GM12878 (cell line): ENCODE data around the gene INPP4B.

Experiments
- ATF7 ChIP-seq: fragments of 450-650 bp; IDR thresholded peaks from 2 replicates; pipeline ENCODE4 v1.6.1; 2016; ENCODE audit warnings: low read depth, mild to moderate bottlenecking
- CTCF ChIP-seq, 3 experiments: IDR thresholded peaks in 2 of 3; conservative IDR thresholded peaks in 1 of 3; 2 replicates each; pipeline ENCODE4 v1.5.1; 2011; ENCODE audit warnings: low read depth in 3 of 3, low read length in 3 of 3, mild to moderate bottlenecking in 3 of 3, control low read depth in 2 of 3, moderate library complexity in 2 of 3, inconsistent platforms in 1 of 3, mixed read lengths in 1 of 3; ENCODE audit not compliant: control insufficient read depth in 2 of 3, insufficient read depth in 1 of 3; ENCODE audit errors: extremely low read depth in 1 of 3
- E4F1 ChIP-seq: fragments of 450-650 bp; IDR thresholded peaks from 2 replicates; pipeline ENCODE4 v1.6.1; 2018; ENCODE audit warnings: borderline replicate concordance, mild to moderate bottlenecking; ENCODE audit not compliant: partially characterized antibody
- ELK1 ChIP-seq: IDR thresholded peaks from 2 replicates; pipeline ENCODE4 v1.6.1; 2012; ENCODE audit warnings: low read depth, low read length, improper control_type of control experiment
- IRF3 ChIP-seq: fragments of 450-650 bp; IDR thresholded peaks from 2 replicates; pipeline ENCODE4 v1.6.1; 2014; ENCODE audit warnings: mild to moderate bottlenecking
- MAX ChIP-seq: IDR thresholded peaks from 2 replicates; pipeline ENCODE4 v1.6.1; 2012; ENCODE audit warnings: low read depth, low read length, improper control_type of control experiment
- POLR2A ChIP-seq: IDR thresholded peaks from 2 replicates; pipeline ENCODE4 v1.6.1; 2011; ENCODE audit warnings: low read depth, mild to moderate bottlenecking, low read length
- POLR2AphosphoS2 ChIP-seq: IDR thresholded peaks from 2 replicates; pipeline ENCODE4 v1.6.1; 2011; ENCODE audit warnings: low read depth, mild to moderate bottlenecking, low read length, improper control_type of control experiment, moderate library complexity
- SIN3A ChIP-seq: IDR thresholded peaks from 2 replicates; pipeline ENCODE4 v1.6.1; 2012; ENCODE audit warnings: low read depth, low read length, improper control_type of control experiment
- SPI1 ChIP-seq: IDR thresholded peaks from 2 replicates; pipeline ENCODE4 v1.6.1; 2011; ENCODE audit warnings: low read depth, mild to moderate bottlenecking, low read length, moderate library complexity, borderline replicate concordance; ENCODE audit not compliant: insufficient read depth
- YY1 ChIP-seq: IDR thresholded peaks from 2 replicates; pipeline ENCODE4 v1.6.1; 2011; ENCODE audit warnings: low read depth, mild to moderate bottlenecking, low read length

GRCh38 chr4:142081025-142081424 is 765.1 kb downstream of the INPP4B start:
- TF ChIP-seq IRF3 (no peak), CTCF (IDR thresholded peaks at IDR 0.05 in 2 of 3, conservative IDR thresholded peaks at IDR 0.05 in 1 of 3; ENCODE audit: control insufficient read depth in 2 of 3, extremely low read depth in 1 of 3, insufficient read depth in 1 of 3, low read depth in 3 of 3, low read length in 3 of 3) (no peak), SPI1 (no peak), MAX (no peak), ATF7 (no peak), E4F1 (no peak), SIN3A (no peak), ELK1 (no peak), POLR2AphosphoS2 (no peak), POLR2A (no peak), YY1 (no peak)
